ENCODE measurements around the gene PPP1R3A.

DNA sequence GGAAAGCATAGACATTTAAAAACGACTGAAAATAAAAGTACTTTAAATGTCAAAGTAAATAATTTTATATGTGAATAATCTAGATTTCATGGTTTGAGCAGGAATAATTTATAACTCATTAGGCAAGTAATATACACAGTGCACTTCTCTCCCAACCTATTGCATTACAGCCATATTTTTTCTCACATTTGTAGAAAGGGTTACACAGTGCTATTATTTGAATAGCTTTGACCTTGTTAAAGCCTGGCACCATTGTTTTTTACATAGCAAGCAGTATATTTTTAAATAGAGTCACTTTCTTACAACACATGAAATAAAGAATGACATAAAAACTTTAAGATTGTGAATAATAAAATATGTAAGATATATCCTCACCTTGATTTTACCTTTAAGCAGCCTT lies 969 bp downstream of the PPP1R3A start:
- TF ChIP-seq MEF2A (IDR thresholded peaks at IDR 0.05; ENCODE audit: insufficient read depth, low read depth, low read length) (no peak), TCF12 (IDR thresholded peaks at IDR 0.05; ENCODE audit: low read depth, low read length) (no peak), RAD51 (IDR thresholded peaks at IDR 0.05) (no peak), SREBF1 (IDR thresholded peaks at IDR 0.05; ENCODE audit: low read length) (no peak), ZNF24 (IDR thresholded peaks at IDR 0.05) (no peak), HDAC6 (IDR thresholded peaks at IDR 0.05; ENCODE audit: unreplicated experiment) (no peak)
